ENCODE results near the gene OR2B6. TPM values are rescaled to one million over a fixed set of nuclear protein-coding genes. Genes with fewer than 3 reads are reported as not detected.

Gene OR2B6
- total and polyA plus RNA-seq, 2 of the 8 experiments (the other 6 are each of a cell fraction or from before 2014, with no cell fraction given) = 0.26 TPM; not detected in 1

- no peak for TF ChIP-seq GTF2F1 (IDR thresholded peaks at IDR 0.05; ENCODE audit: borderline replicate concordance, low read depth, low read length)
- no peak for TF ChIP-seq POLR2AphosphoS5 (IDR thresholded peaks at IDR 0.05; ENCODE audit: low read depth, low read length)
- no peak for TF ChIP-seq EZH2 (IDR thresholded peaks at IDR 0.05; ENCODE audit: low read depth, low read length, severe bottlenecking)
- TF ChIP-seq TAF1 (IDR thresholded peaks at IDR 0.05; ENCODE audit: low read depth, low read length) = no peak
Observed at GRCh38 chr6:27956941-27957340, at the start of gene OR2B6 (continued).
